Natural killer cell (primary cell): ENCODE measurements around the gene NIBAN1. TPM values are rescaled to one million over a fixed set of nuclear protein-coding genes. Genes with fewer than 3 reads are reported as not detected.
"Not testable (repeated sequence)": the region's sequence is repeated elsewhere in the genome, so short reads cannot be mapped to it uniquely, and the experiment has no call there.

ENCODE experiments used
- ATAC-seq, 3 donors: fragments of 150-1000 bp in 2 of 3; fragments of 200-7000 bp in 1 of 3; cut with Tn5 transposase; 1 replicate in 1 of 3; 2 replicates in 2 of 3; pipeline ENCODE4 v1.10.0; 2021; ENCODE audit warnings: mild to moderate bottlenecking in 2 of 3, moderate library complexity in 2 of 3
- DNase-seq, 2 donors: peaks; one replicate each; pipeline versions ENCODE4 v3.0.0 to v3.0.0-alpha.2; 2013 to 2021; ENCODE audit warnings: mixed read lengths in 1 of 2
- H3K27ac ChIP-seq: one replicate; pipeline ENCODE4 v1.5.1; 2013; ENCODE audit warnings: mild to moderate bottlenecking, low read length
- H3K27me3 ChIP-seq: one replicate; pipeline ENCODE4 v1.6.1; 2013; ENCODE audit warnings: low read length; ENCODE audit not compliant: control insufficient read depth, insufficient read depth
- H3K36me3 ChIP-seq: one replicate; pipeline ENCODE4 v1.6.1; 2013; ENCODE audit warnings: low read length; ENCODE audit not compliant: control insufficient read depth, insufficient read depth
- H3K4me1 ChIP-seq: one replicate; pipeline ENCODE4 v1.6.1; 2013; ENCODE audit warnings: low read length; ENCODE audit not compliant: control insufficient read depth, insufficient read depth
- H3K4me3 ChIP-seq: one replicate; pipeline ENCODE4 v1.5.1; 2013; ENCODE audit warnings: low read length
- H3K9me3 ChIP-seq: one replicate; pipeline ENCODE4 v1.6.1; 2013; ENCODE audit warnings: low read length; ENCODE audit not compliant: control insufficient read depth, insufficient read depth
- H3K27ac Mint-ChIP-seq, 2 donors: one replicate each; pipeline ENCODE4 v1.8.0; 2022; ENCODE audit warnings: mild to moderate bottlenecking in 2 of 2, mixed read lengths in 2 of 2, moderate library complexity in 1 of 2
- H3K27me3 Mint-ChIP-seq, 2 donors: one replicate each; pipeline ENCODE4 v1.8.0; 2022; ENCODE audit warnings: low read depth in 2 of 2, mixed read lengths in 2 of 2
- H3K36me3 Mint-ChIP-seq: one replicate; pipeline ENCODE4 v1.8.0; 2022; ENCODE audit warnings: mixed read lengths
- H3K4me1 Mint-ChIP-seq, 2 donors: one replicate each; pipeline ENCODE4 v1.8.0; 2022; ENCODE audit warnings: mixed read lengths in 2 of 2
- H3K4me3 Mint-ChIP-seq: one replicate; pipeline ENCODE4 v1.8.0; 2022; ENCODE audit warnings: mild to moderate bottlenecking, moderate library complexity, mixed read lengths
- H3K9me3 Mint-ChIP-seq, 2 donors: one replicate each; pipeline ENCODE4 v1.8.0; 2022; ENCODE audit warnings: mixed read lengths in 2 of 2
- CTCF ChIP-seq: fragments of 200-600 bp; IDR thresholded peaks from one replicate; pipeline ENCODE4 v1.8.0; 2022; ENCODE audit warnings: antibody characterized with exemption
- WGBS: methylation state at CpG from one replicate; pipeline ENCODE4 v1.1.7; 2013; ENCODE audit warnings: missing lambda C conversion rate; ENCODE audit not compliant: insufficient coverage; 5-methylcytosine and 5-hydroxymethylcytosine counted together
- intact Hi-C: fragments of 100-400 bp; cut with micrococcal nuclease; formaldehyde crosslinking; loops from one replicate; pipeline ENCODE4 v1.14.2; 2022
- total RNA-seq, 4 donors: library from RNA; stranded (reverse); fragments of 120-200 nt in 1 of 4; gene quantifications; one replicate each; pipeline versions ENCODE4 v1.2.3 to v1.2.4, GENCODE V29; 2013 to 2022

The NIBAN1 gene
- total RNA-seq, 3 donors from 2014 or later (not counting 1 experiment from before 2014, with no cell fraction given): 30.9 to 54.1 (median 31.0) TPM

- no peaks in the 10 kb centered on the region for H3K27me3 ChIP-seq
- intact Hi-C loops: no loop called here
- H3K4me1 Mint-ChIP-seq: no peaks in the 10 kb centered on the region
Measured at GRCh38 chr1:185008838-185009237, 34.5 kb upstream of the NIBAN1 start.

GRCh38 chr1:185001312-185001880, 27.1 kb upstream of the NIBAN1 start:
- 95% methylated on average over 14 of the region's 26 CpGs for WGBS

More at GRCh38 chr1:185008838-185009237, 34.5 kb upstream of the NIBAN1 start:
- no peaks in the 10 kb centered on the region for H3K9me3 Mint-ChIP-seq
- no peaks in the 10 kb centered on the region for H3K36me3 ChIP-seq
- DNase-seq: no peak
- peaks cover 0 to 6% of the 10 kb centered on the region in 2 donors for H3K27me3 Mint-ChIP-seq
- TF ChIP-seq CTCF: no peak
- H3K9me3 ChIP-seq: no peaks in the 10 kb centered on the region
- no peak overlapping the region for H3K27ac ChIP-seq
- no peak overlapping the region for H3K4me3 ChIP-seq
- no peaks in the 10 kb centered on the region for H3K36me3 Mint-ChIP-seq
- no peak overlapping the region for H3K4me3 Mint-ChIP-seq
- no peak for ATAC-seq
- no peaks in the 10 kb centered on the region for H3K4me1 ChIP-seq
- no peak overlapping the region for H3K27ac Mint-ChIP-seq

GRCh38 chr1:184999974-185000373, 25.7 kb upstream of the NIBAN1 start:
- H3K27ac ChIP-seq, H3K27ac Mint-ChIP-seq, H3K9me3 ChIP-seq, H3K4me1 ChIP-seq, H3K27me3 ChIP-seq, H3K4me3 Mint-ChIP-seq, intact Hi-C loops, H3K4me1 Mint-ChIP-seq, DNase-seq, ATAC-seq, H3K4me3 ChIP-seq, H3K9me3 Mint-ChIP-seq, H3K36me3 ChIP-seq, H3K36me3 Mint-ChIP-seq: not testable (repeated sequence)
- H3K27me3 Mint-ChIP-seq: peaks cover 22 to 37% of the 10 kb centered on the region in 2 donors
- 92% methylated on average over 6 of the region's 6 CpGs for WGBS

More at GRCh38 chr1:185001312-185001880, 27.1 kb upstream of the NIBAN1 start:
- H3K27me3 ChIP-seq, ATAC-seq, H3K9me3 ChIP-seq, H3K36me3 Mint-ChIP-seq, H3K36me3 ChIP-seq, DNase-seq, intact Hi-C loops, H3K4me1 ChIP-seq, H3K27ac ChIP-seq, H3K9me3 Mint-ChIP-seq, H3K4me1 Mint-ChIP-seq, H3K4me3 ChIP-seq, H3K4me3 Mint-ChIP-seq, H3K27ac Mint-ChIP-seq: not testable (repeated sequence)
- peaks cover 17 to 29% of the 10 kb centered on the region in 2 donors for H3K27me3 Mint-ChIP-seq

- Histone ChIP-seq H3K27ac (no peak overlapping the region), H3K27me3 (peaks cover 5% of the 10 kb centered on the region), H3K4me1 (no peaks in the 10 kb centered on the region), H3K36me3 (no peaks in the 10 kb centered on the region), H3K4me3 (no peak overlapping the region), H3K9me3 (peaks cover 4% of the 10 kb centered on the region)
- no peak for ATAC-seq
- no peak for TF ChIP-seq CTCF
- H3K27me3 Mint-ChIP-seq: peaks cover 36 to 39% of the 10 kb centered on the region in 2 donors
- H3K4me3 Mint-ChIP-seq: no peak overlapping the region
- H3K4me1 Mint-ChIP-seq: no peaks in the 10 kb centered on the region
- no peak overlapping the region for H3K27ac Mint-ChIP-seq
- intact Hi-C loops: no loop called here
- H3K36me3 Mint-ChIP-seq: peaks cover 10% of the 10 kb centered on the region
- DNase-seq: no peak
- peaks cover 5 to 6% of the 10 kb centered on the region in 2 donors for H3K9me3 Mint-ChIP-seq
- 100% methylated on average over 1 of the region's 1 CpG for WGBS
Measured at GRCh38 chr1:184994301-184994700, 20.0 kb upstream of the NIBAN1 start.
